DMS153 treated with DMSO at 0.1 percent for 48 hours (cell line): ENCODE results near the gene MALAT1.

Experiments
- DNase-seq: peaks from one replicate; lab custom pipeline; 2025; ENCODE audit not compliant: unreplicated experiment; lab: John Stamatoyannopoulos, UW

MALAT1 gene

GRCh38 chr11:65478388-65479183 lies 20.3 kb upstream of the MALAT1 start:
- DNase-seq: no peak

GRCh38 chr11:65479184-65480145 lies 19.4 kb upstream of the MALAT1 start:
- peak; percentile 68 for DNase-seq

GRCh38 chr11:65482306-65482850 lies 16.5 kb upstream of the MALAT1 start:
- DNase-seq: no peak

GRCh38 chr11:65485920-65486219 lies 13.0 kb upstream of the MALAT1 start:
- no peak for DNase-seq

- DNase-seq: no peak
Observed at GRCh38 chr11:65486570-65487466, 12.0 kb upstream of the MALAT1 start.

- peak; percentile 99 for DNase-seq
Observed at GRCh38 chr11:65487467-65488272, 11.2 kb upstream of the MALAT1 start.

GRCh38 chr11:65488273-65489034 lies 10.4 kb upstream of the MALAT1 start:
- no peak for DNase-seq

GRCh38 chr11:65489035-65489705 lies 9.7 kb upstream of the MALAT1 start:
- no peak for DNase-seq

GRCh38 chr11:65489706-65490320 lies 9.0 kb upstream of the MALAT1 start:
- no peak for DNase-seq

- no peak for DNase-seq
Observed at GRCh38 chr11:65491163-65491465, 7.7 kb upstream of the MALAT1 start.

GRCh38 chr11:65491614-65492386 lies 7.0 kb upstream of the MALAT1 start:
- DNase-seq: peak; percentile 72

GRCh38 chr11:65492387-65492636 lies 6.5 kb upstream of the MALAT1 start:
- no peak for DNase-seq

- DNase-seq: no peak
Observed at GRCh38 chr11:65492637-65493366, 6.0 kb upstream of the MALAT1 start.

GRCh38 chr11:65493367-65494176 lies 5.3 kb upstream of the MALAT1 start:
- DNase-seq: no peak

GRCh38 chr11:65496304-65497140 lies 2.3 kb upstream of the MALAT1 start:
- DNase-seq: peak; percentile 77
